Astrocyte of the hippocampus (primary cell): ENCODE measurements around the gene RESP18.

ENCODE experiments used
- DNase-seq: peaks from one replicate; pipeline ENCODE4 v3.0.0; 2011; ENCODE audit warnings: low read depth, low spot score

Gene RESP18

DNA sequence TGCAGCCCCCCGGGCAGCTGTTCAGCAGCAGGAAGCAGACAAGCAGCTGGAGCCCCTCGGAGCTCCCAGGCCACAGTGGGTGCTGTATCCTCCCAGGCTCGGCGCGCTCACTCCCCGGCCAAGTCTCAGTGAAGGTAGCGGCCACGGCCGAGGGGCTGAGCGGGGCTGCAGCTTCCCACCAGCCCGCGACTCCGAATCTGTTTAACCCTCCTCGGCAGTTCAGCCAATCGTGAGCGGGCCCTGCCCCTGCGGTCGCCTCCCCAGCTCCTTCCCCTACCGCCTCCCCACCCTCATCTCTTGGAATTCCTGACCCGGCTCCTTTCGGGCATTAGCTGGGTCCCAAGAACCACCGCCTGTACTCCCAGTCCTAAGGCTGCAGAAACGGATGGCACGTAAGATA lies at the start of gene RESP18:
Gene RESP18 (minus strand): TSS at position 203 of the 400 bp plus-strand sequence.
- DNase-seq: no peak

DNA sequence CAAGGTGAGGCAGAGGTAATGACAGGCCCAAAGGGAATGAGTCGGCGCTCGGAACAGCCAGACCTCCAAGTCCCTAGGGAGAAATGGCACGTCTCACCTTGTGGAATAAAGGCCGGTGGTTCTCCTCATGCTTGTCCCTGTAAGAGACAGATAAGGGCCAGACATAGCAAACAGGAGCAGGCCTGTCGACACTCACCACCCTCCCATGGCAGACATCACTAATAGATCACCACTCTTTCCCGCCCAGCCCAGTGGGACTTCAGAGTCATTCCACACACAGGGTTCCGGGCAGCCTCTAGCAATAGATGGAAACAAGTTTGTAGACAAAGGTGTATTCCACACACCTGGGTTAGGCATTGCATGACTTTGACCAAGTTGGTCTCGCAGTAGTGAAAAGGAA lies 48.9 kb upstream of the RESP18 start:
- DNase-seq: no peak

DNA sequence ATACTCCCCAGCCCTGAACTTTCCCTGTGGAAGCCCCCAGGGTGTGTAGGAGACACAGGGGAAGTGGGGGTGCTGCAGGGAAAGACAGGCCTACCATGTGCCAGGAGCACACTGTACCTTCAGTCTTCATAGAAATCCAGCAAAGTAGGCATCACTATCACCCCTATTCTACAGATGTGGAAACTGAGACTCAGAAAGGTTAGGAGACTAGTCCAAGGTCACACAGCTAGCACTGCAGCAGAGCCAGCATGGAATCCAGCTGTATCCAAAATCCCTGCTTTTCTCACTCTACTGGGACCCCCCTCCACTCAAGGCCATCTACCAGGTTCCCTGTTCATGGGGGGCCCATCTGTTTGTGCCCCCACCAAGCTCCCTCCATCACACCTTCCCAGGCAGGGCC lies 48.4 kb upstream of the RESP18 start:
- no peak for DNase-seq

DNA sequence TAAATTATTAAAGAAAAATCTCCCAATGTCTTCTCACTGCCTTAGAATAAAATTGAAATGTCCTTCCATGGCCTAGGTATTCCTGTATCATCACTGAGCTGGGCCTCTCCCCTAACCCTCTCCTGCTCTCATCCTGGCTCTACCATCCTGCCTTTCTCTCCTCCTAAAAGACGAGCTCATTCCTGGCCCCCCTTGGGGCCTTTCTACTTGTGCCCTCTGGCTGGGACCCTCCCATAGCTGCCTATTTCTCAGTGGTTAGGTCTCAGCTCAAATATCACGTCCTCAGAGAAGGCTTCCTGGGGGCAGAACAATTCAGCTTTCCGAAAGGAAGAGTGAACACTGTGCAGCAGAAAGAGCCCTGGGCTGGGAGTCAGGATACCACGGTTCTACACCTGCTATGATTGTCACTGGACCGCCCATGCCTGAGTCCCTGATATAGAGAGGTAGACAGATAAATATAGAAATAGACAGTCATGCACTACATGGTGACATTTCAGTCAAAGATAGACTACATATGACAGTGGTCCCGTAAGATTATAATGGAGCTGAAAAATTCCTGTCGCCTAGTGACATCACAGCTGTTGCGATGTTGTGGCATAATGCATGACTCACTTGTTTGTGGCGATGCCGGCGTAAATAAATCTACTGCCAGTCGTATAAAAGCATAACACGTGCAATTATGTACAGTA lies 45.8 kb upstream of the RESP18 start:
- DNase-seq: no peak

DNA sequence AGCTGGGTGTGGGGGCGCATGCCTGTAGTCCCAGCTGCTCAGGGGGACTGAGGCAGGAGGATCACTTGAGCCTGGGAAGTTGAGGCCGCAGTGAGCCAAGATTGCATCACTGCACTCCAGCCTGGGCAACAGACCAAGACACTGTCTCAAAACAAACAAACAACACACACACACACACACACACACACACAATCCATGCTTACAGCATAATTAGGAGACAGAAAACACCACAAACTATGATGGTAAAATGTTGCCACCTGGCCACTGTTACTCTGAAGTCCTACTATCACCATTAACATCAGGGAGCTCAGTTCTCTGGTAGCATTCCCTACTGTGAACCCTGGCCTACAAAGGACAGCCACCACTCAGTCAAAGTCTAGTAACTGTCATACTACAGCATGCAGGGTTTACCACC lies 36.9 kb upstream of the RESP18 start:
- DNase-seq: peak; percentile 80

DNA sequence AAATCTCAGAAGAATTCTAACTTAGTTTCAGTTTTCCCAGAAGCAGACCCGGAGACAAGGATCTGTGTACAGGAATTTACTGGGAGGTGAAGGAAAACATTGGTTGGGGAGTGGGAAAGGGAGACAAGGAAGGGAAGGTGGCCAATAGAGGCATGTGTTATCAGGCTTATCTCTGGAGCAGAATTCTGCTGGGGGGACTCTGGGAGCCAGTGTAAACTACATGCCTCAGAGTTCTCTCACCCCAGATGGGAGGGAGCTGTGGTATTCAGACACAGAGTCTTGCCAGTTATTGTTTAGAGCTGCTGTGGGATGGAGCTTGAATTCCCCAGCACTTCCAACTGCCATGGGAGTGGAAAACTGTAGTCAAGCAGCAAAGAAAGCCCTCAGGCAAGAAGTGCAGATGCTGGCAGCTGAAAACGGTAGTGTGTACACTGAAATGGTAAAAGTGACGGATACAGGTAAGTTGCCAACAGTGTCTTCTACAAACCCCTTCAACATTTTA lies 36.2 kb upstream of the RESP18 start:
- peak; percentile 95 for DNase-seq

DNA sequence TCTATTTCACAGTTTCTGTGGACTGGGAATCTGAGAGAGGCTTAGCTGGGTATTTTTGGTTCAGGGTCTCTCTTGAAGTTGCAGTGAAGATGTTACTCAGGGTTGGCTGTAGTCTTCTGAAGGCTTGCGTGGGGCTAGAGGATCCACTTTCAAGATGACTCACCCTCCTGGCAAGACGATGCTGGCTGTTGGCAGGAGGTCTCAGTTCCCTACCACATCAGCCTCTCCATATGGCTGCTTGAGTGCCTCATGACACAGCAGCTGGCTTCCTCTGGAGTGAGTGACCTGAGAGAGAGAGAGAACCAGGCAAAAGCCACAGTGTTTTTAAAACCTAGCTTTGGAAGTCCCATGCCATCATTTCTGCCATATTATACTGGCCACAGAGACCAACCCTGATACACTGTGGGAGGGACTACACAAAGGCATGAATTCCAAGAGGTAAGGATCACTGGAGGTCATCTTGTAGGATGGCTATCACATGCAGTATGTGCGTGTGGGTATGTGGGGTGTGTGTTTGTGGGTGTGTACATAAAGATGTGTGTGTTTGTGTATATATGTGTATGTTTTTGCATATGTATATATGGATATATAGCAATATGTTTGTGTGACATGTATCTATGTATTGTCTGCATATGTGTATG lies 30.1 kb upstream of the RESP18 start:
- peak; percentile 90 for DNase-seq

DNA sequence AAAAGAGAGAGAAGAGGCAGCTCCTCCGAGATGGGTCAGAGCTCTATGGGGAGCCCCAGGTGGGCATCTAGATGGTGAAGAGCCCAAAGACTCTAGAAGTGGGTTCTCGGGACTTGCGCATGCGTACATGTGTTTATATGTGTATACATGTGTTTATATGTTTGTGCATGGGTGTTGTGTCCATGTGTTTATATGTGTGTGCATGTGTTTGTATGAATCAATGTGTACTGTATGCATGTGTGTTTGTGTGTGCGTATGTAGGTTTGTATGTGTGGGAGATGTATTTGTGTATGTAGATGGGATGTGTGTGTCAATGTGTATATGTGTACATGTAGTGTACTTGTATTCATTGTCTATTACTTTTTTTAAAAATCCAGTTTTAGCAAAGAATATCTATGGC lies 29.5 kb upstream of the RESP18 start:
- DNase-seq: no peak

DNA sequence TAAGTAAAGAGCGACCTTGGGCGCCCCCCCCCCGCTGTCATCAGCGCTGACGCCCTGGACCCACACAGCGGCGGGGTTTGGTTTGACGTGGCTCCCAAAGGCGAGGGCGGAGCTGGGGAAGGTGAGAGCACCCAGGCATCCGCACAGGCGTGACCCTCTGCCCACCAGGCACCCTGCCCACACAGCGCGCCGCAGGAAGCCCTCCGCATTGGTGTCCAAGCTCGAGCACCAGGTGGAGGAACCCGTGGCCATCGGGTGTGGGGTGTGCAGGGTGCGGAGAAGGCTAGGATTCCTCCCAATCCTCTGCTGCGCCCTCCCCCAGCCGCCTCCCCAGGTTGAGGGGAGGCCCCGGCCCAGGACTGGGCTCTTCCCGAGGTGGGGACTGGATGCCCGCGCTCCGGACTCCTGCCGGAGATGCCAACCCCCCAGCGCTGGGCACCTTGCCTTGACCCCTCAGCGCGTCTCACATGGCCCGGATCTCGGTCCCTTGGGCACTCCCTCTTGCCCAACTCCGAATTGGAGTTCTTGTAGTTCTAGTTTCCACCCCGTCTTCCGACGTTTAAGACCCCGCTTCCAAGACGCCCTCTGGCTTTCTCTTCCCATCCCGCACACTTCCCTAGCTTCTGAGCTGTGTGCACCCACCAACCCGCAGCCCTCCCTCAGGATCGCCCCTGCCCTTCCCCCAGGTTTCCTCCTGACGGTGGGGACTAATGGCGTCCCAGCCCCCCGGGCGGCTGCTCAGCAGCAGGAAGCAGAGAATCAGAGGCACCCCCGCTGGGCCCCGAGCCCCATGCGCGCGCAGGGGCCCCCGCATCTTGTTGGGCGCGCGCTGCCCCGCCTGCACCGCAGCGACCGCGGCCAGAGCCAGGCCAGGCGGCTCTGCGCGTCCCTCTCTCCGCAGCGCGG lies 25.9 kb upstream of the RESP18 start:
- peak; percentile 14 for DNase-seq

DNA sequence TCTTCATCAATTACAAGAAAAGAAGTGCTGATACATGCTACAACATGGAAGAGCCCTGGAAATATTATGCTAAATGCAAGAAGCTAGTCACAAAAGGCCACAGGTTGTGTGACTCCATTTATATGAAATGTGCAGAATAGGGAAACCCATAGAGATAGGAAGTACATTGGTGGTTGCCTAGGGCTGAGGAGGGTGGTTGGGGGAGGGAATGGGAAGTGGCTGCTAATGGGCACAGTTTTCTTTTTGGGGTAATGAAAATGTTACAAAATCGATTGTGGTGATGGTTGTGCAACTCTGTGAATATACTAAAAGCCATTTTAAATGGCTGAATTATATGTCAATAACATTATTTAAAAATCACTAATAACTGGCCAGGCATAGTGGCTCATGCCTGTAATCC lies 24.3 kb upstream of the RESP18 start:
- DNase-seq: no peak

DNA sequence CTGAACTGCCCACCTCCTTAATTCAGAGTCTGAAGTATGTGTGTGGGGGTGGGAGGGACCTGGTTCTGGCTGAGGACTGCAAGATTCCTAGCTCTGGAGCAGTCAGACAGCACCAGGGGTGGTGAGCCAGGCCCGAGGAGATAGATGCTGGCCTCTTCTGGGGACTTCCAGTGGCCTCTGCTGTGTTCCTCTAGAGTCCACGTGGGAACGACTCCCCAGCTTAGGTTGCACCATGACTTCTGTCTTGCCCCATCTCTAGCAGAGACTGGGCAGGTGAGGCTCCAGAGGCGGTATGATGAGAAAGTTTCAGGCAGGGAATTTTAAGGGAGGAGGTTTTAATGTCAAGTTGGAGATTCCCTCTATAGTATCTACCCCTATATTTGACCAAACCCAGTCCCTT lies 22.0 kb upstream of the RESP18 start:
- DNase-seq: no peak

DNA sequence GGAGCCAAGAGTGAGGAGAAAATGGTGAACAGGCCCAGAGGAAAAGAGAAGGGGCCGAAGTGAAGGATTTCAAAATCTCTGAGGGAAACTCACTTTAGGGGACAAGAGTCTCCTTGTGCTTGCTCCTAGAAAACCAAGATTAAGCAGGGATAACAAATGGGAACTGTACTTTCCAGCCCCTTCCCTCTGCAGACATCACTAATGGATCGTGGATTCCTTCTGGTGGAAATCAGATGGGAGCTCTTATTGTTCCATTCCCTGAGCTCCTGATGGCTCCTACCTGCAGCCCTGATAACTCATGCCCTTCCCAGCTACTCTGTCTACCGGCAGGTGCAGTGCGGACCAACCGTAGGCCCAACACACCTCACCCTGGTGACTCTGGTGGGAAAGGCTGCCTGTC lies 20.6 kb upstream of the RESP18 start:
- no peak for DNase-seq

DNA sequence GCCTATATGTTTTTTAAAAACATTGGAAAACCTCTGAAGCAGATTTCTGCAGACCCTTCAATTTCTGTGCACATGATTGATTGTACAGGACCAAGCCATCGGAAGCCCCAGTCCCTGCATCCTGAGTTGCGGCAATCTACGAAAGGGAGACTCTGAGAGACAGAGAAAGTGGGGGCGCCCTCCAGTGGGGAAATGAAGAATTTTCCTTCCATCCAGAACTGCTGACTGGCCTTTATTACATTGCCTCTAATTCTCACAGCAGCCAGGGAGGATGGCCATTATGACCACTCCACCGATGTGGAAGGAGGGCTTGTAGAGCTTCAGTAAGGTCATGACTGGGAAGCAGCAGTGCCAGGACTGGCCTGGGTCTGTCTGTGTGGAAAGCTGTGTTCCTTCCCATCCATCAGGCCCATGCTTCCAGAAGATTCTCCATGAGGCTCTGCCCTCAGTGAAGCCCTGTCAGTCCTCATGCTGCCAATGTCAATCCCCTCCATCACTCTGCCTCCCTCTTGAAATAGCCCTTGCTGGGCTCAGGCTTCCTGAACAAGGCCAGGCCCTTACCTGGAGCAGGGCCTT lies 20.0 kb upstream of the RESP18 start:
- peak; percentile 71 for DNase-seq

DNA sequence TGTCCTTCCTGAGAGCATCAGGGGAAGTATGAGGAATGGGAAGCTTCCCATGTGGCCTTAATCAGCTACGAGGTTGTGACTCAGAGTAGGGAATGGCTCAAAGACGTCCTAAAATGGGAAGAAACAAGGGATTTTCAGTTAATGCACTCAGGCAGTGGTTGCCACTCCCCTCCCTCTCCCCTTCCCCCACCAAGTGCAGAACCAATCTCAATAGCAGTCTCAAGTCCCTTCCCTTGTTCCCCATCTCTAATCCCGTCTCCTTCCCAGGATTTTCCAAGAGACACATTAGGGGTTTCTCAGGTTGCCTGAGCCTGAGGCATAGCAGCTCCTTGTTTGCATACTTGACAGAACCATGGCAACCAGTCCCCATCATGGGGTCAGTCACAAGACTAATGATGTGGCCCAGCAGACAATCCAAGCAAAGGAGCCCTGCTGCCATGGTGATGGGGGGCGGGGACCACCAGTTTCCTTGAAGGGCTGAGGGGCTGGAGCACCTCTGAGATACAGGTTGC lies 18.2 kb upstream of the RESP18 start:
- DNase-seq: peak; percentile 16

DNA sequence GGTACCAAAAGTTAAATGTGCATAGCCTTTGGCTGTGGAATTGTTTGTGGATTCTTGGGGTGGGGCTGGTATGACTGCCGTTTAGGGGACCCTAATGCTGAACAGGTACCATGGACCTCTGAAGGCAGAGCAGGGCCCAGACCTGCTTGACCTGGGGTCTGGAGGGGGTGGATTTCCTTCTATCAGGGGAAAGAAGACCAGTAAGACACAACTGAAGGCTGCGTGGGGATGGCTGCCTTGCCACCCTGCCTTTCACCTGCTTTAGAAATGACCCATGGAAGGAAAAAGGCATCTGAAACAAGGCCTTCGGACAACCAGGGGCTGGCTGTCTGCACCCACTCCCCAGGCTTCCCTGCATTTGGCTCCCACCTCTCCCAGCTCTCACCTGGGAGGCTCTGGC lies 17.7 kb upstream of the RESP18 start:
- DNase-seq: no peak

DNA sequence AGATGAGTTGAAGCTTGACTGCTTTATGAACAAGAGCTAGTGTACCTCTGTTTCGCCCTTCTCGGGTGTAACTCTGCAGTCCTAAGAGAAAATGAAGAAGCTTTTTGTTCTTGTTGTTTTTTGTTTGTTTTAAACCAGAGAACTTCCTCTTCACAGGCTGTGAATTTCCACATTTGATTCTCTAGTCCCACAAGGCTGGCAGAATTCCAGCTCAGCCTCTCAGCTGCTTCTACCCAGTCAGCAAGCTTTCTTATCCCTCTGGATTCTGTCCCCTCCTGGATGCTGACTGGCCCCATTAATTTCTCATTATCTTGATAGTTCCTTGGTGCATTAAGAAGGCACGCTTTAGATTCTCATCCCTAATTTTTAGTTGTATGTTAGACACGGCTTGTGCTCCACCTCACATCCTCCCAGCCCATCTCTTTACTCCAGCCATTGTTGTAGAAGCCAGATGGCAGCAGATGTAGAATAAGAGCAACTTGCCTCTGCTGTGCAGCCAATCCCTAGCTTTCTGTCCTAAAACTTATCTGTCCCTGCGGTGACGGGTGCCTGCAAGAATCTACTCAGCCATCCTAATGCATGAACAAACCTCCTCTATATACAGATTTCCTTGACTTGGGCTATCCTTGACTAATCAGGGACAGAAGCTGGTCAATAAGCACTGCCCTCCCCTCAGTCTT lies 12.3 kb upstream of the RESP18 start:
- peak; percentile 47 for DNase-seq

DNA sequence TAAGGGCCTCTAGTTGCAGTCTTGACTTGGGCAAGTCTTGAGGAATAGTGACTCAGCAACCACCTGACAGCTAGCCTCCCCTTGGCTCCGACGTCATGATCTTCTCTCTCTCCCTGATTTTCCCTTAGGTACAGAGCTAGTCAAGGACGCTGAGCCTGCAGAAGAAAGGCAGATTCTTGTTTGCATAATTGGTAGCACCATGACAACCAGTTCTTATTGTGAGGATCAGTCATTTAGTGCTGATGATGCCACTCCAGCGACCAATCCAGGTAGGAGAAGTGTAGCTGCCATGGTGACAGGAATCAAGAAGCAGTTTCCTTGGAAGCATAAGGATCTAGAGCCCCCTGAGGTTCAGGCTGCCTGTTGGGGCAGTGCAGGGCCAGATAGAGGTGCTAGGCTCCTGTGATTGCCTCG lies 2.8 kb upstream of the RESP18 start:
- DNase-seq: no peak

DNA sequence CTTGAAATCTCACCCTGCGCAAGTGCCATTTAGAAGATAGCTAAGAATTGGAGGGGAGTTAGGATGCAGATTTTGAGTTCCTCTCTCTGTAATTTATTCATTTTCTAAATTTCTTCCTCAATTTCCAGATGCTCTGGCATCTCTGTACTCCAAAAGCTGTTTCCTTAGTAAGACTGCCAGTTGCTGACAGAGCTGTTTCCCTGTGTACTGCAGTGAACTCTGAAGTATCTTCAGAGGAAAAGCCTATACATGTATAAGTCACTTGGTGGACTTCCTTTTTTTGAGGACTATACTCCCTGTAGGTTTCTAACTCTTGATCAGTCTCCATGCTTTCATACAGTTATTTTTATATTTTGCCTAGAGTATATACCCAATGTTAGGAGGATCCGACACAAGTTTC lies 1.5 kb upstream of the RESP18 start:
- no peak for DNase-seq

DNA sequence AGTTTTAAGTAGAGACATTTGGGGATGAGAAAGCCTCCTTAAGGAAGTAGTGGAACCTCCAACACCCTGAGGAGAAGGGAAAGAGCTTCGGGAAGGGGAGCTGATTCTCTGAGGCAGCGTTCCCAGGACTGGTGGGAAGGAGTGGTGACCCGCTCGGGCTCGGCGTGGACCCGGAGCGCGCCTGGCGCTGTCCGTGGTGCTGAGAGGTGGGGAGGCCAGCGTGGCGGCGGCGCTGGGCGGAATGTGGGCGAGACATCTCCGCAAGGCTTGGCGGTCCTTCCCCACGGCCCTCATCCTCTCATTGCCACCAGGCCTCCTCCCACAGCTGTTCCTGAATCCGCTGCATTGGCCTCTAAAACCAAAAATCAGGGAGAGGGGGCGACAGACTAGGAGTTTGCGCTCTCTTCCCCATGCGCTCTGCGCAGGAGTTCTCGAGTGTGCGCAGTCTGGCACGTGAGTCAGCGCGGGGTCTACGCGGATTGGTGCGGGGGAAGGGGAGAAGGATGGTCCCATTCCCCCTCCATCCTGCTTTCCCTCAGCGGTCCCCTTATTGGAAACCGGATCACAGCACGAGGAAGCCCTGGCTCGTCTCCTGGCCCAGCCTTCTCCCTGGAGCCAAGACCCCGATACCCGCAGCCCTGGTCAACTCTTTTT lies 857 bp downstream of the RESP18 start:
- peak; percentile 80 for DNase-seq

DNA sequence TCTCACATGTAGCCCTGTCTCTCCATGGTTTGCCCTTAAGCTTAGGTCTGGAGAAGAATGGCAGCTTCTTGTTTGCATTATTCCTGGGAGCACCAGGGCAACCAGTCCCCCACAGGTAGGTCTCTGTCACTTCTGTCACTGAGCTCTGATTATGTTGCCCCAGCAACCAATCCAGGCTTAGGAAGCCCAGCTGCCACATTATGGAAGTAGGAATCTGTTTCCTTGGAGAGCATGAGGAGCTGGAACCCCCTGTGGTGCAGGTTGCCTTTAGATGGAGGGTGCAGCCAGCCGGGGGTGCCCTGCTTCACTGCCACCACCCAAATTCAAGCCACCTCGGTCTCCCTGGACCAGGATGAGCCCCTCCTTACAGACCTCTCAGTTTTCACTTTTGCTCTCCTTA lies 4.8 kb downstream of the RESP18 start:
- no peak for DNase-seq
